T-helper 2 cell treated with Interferon-gamma antibody and Interleukin-4, amounts not matched to agents 5 μg/mL and 100 μg/mL, for 36 hours (primary cell): Measurements from ENCODE around the gene XKR3.
"Not testable (repeated sequence)": the region's sequence is repeated elsewhere in the genome, so short reads cannot be mapped to it uniquely, and the experiment has no call there.

ENCODE experiments used
- DNase-seq: peaks from one replicate; pipeline ENCODE4 v3.0.0; 2021; ENCODE audit warnings: low spot score
- H3K27ac Mint-ChIP-seq: one replicate; pipeline ENCODE4 v1.8.0; 2021; ENCODE audit warnings: mild to moderate bottlenecking, mixed read lengths
- H3K27me3 Mint-ChIP-seq: one replicate; pipeline ENCODE4 v1.8.0; 2021; ENCODE audit warnings: low read depth, mixed read lengths
- H3K36me3 Mint-ChIP-seq: one replicate; pipeline ENCODE4 v1.8.0; 2021; ENCODE audit warnings: low read depth, mixed read lengths
- H3K4me1 Mint-ChIP-seq: one replicate; pipeline ENCODE4 v1.8.0; 2021; ENCODE audit warnings: low read depth, mixed read lengths
- H3K4me3 Mint-ChIP-seq: one replicate; pipeline ENCODE4 v1.8.0; 2022; ENCODE audit warnings: mild to moderate bottlenecking, moderate library complexity, mixed read lengths
- H3K9me3 Mint-ChIP-seq: one replicate; pipeline ENCODE4 v1.8.0; 2021; ENCODE audit warnings: mixed read lengths

The XKR3 gene

GRCh38 chr22:16828876-16829275, 3.7 kb upstream of the XKR3 start:
- peaks cover 4% of the 10 kb centered on the region for H3K27me3 Mint-ChIP-seq
- H3K36me3 Mint-ChIP-seq: no peaks in the 10 kb centered on the region
- peaks cover 28% of the 10 kb centered on the region for H3K4me1 Mint-ChIP-seq
- no peak overlapping the region for H3K27ac Mint-ChIP-seq
- no peak for DNase-seq
- H3K4me3 Mint-ChIP-seq: no peak overlapping the region
- H3K9me3 Mint-ChIP-seq: no peaks in the 10 kb centered on the region

DNA sequence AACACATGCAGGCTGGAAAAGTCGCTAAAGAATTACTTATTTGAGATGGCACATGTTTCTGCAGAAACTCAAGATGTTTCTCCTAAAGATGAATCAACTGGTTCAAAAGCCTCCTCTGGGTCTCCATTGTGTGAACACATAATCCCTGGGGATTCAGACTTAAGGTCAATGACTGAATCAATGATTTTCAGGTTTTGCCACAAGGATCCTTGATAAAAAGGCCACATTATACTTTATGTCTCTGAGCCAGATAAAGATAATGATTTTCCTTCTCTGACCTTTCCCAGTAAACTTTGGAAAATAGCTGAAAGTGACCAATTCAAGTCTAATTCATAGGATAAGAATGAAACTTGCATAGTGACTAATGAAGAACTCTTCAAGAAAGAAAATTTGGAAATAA, 2.3 kb upstream of the XKR3 start:
- no peak for DNase-seq
- peaks cover 4% of the 10 kb centered on the region for H3K9me3 Mint-ChIP-seq
- H3K4me1 Mint-ChIP-seq: peaks cover 36% of the 10 kb centered on the region
- no peaks in the 10 kb centered on the region for H3K27me3 Mint-ChIP-seq
- no peak overlapping the region for H3K27ac Mint-ChIP-seq
- no peak overlapping the region for H3K4me3 Mint-ChIP-seq
- peaks cover 4% of the 10 kb centered on the region for H3K36me3 Mint-ChIP-seq

DNA sequence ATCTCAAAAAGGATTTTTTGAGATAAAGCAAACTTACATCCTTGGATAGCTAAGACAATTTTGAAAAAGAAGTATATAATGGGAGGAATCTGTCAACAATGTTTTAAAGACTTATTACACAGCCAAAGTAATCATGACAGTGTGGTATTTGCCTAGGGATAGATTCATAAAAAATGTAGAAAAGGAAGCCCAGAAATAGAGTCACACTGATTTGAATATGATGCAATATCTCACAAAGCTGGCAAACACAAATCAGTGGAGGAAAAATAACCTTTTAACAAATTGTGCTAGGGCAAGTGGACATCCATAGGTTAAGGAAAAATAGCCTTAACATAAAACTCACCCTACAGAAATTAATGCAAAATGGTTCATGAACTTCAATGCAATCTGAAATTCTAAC, 6.0 kb downstream of the XKR3 start:
- peaks cover 8% of the 10 kb centered on the region for H3K27me3 Mint-ChIP-seq
- DNase-seq: no peak
- no peak overlapping the region for H3K4me3 Mint-ChIP-seq
- peaks cover 11% of the 10 kb centered on the region for H3K4me1 Mint-ChIP-seq
- peaks cover 5% of the 10 kb centered on the region for H3K36me3 Mint-ChIP-seq
- peaks cover 9% of the 10 kb centered on the region for H3K9me3 Mint-ChIP-seq
- no peak overlapping the region for H3K27ac Mint-ChIP-seq

GRCh38 chr22:16818538-16818937, 6.7 kb downstream of the XKR3 start:
- peaks cover 5% of the 10 kb centered on the region for H3K36me3 Mint-ChIP-seq
- peaks cover 4% of the 10 kb centered on the region for H3K4me1 Mint-ChIP-seq
- no peak overlapping the region for H3K27ac Mint-ChIP-seq
- no peak overlapping the region for H3K4me3 Mint-ChIP-seq
- peaks cover 9% of the 10 kb centered on the region for H3K9me3 Mint-ChIP-seq
- peaks cover 8% of the 10 kb centered on the region for H3K27me3 Mint-ChIP-seq
- no peak for DNase-seq

- Mint-ChIP-seq H3K27me3 (peaks cover 8% of the 10 kb centered on the region), H3K36me3 (peaks cover 2% of the 10 kb centered on the region), H3K4me3 (no peak overlapping the region), H3K27ac (no peak overlapping the region), H3K4me1 (peaks cover 11% of the 10 kb centered on the region), H3K9me3 (peaks cover 5% of the 10 kb centered on the region)
- no peak for DNase-seq
These were observed 10.1 kb downstream of the XKR3 start for GRCh38 chr22:16815073-16815472.

- Mint-ChIP-seq H3K9me3 (peaks cover 5% of the 10 kb centered on the region), H3K36me3 (peaks cover 2% of the 10 kb centered on the region), H3K27ac (no peak overlapping the region), H3K4me1 (peaks cover 12% of the 10 kb centered on the region), H3K4me3 (no peak overlapping the region), H3K27me3 (peaks cover 3% of the 10 kb centered on the region)
- no peak for DNase-seq
These were observed 14.9 kb downstream of the XKR3 start for GRCh38 chr22:16810188-16810802.

GRCh38 chr22:16808744-16809143, 16.5 kb downstream of the XKR3 start:
- DNase-seq: no peak
- Mint-ChIP-seq H3K27me3 (peaks cover 3% of the 10 kb centered on the region), H3K4me1 (peaks cover 12% of the 10 kb centered on the region), H3K27ac (no peak overlapping the region), H3K9me3 (no peaks in the 10 kb centered on the region), H3K4me3 (no peak overlapping the region), H3K36me3 (no peaks in the 10 kb centered on the region)

- H3K4me3 Mint-ChIP-seq: no peak overlapping the region
- no peak overlapping the region for H3K27ac Mint-ChIP-seq
- no peaks in the 10 kb centered on the region for H3K36me3 Mint-ChIP-seq
- DNase-seq: no peak
- H3K4me1 Mint-ChIP-seq: peaks cover 12% of the 10 kb centered on the region
- no peaks in the 10 kb centered on the region for H3K9me3 Mint-ChIP-seq
- peaks cover 7% of the 10 kb centered on the region for H3K27me3 Mint-ChIP-seq
These were observed 18.1 kb downstream of the XKR3 start for GRCh38 chr22:16807109-16807508.

- H3K4me3 Mint-ChIP-seq: no peak overlapping the region
- no peak overlapping the region for H3K27ac Mint-ChIP-seq
- no peaks in the 10 kb centered on the region for H3K36me3 Mint-ChIP-seq
- H3K9me3 Mint-ChIP-seq: no peaks in the 10 kb centered on the region
- peaks cover 12% of the 10 kb centered on the region for H3K4me1 Mint-ChIP-seq
- no peak for DNase-seq
- peaks cover 10% of the 10 kb centered on the region for H3K27me3 Mint-ChIP-seq
These were observed 18.8 kb downstream of the XKR3 start for GRCh38 chr22:16806401-16806800.

DNA sequence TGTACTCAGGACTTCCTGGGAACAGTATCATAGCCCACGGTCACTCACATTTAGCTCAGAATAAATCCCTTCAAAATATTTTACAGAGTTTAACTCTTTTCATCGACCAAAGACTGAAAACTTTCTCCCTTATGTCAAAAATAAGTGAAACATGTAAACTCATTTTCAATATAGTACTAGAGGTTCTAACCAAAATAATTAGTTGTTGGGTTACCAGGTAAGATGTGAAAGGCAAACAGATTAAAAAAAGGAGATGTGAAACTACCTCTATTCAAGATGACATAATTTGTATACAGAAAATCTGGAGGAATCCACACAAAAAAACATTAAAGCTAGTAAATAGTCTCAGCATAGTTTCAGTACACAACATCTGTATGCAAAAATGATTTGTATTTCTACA, 20.3 kb downstream of the XKR3 start:
- no peak overlapping the region for H3K4me3 Mint-ChIP-seq
- H3K27ac Mint-ChIP-seq: no peak overlapping the region
- H3K4me1 Mint-ChIP-seq: no peaks in the 10 kb centered on the region
- no peaks in the 10 kb centered on the region for H3K36me3 Mint-ChIP-seq
- H3K27me3 Mint-ChIP-seq: peaks cover 10% of the 10 kb centered on the region
- DNase-seq: no peak
- H3K9me3 Mint-ChIP-seq: no peaks in the 10 kb centered on the region

DNA sequence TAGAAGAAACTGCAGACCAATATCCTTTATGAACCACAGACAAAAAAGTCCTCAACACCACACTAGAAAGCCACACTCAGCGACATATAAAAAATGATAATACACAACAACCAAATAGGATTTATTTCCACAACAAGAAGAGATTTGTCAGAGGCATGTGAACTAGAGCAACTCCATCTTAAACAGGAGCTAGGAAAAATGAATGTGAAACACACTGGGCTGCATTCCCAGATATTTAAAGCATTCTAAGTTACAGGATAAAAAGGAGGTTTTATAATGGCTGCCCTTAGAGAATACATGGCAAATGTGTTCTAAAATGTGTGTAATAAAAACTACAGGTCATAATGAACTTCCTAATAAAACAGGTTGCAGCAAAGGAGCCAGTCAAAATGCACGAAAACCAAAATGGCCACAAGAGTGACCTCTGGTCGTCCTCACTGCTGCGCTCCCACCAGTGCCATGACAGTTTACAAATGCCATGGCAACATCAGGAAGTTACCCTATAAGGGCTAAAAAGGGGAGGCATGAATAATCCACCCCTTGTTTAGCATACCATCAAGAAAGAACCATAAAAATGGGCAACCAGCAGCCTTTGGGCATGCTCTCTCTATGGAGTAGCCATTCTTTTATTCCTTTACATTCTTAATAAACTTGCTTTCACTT, 21.8 kb downstream of the XKR3 start:
- Mint-ChIP-seq H3K27me3 (peaks cover 10% of the 10 kb centered on the region), H3K4me1 (peaks cover 3% of the 10 kb centered on the region), H3K27ac (no peak overlapping the region), H3K9me3 (no peaks in the 10 kb centered on the region), H3K4me3 (no peak overlapping the region), H3K36me3 (no peaks in the 10 kb centered on the region)
- DNase-seq: no peak

GRCh38 chr22:16801571-16801970, 23.6 kb downstream of the XKR3 start:
- Mint-ChIP-seq H3K4me1 (peaks cover 14% of the 10 kb centered on the region), H3K4me3 (no peak overlapping the region), H3K9me3 (no peaks in the 10 kb centered on the region), H3K27me3 (peaks cover 10% of the 10 kb centered on the region), H3K36me3 (no peaks in the 10 kb centered on the region), H3K27ac (no peak overlapping the region)
- DNase-seq: no peak

- Mint-ChIP-seq H3K27ac (no peak overlapping the region), H3K4me1 (peaks cover 15% of the 10 kb centered on the region), H3K36me3 (no peaks in the 10 kb centered on the region), H3K4me3 (no peak overlapping the region), H3K9me3 (no peaks in the 10 kb centered on the region), H3K27me3 (peaks cover 10% of the 10 kb centered on the region)
- no peak for DNase-seq
These were observed 24.1 kb downstream of the XKR3 start for GRCh38 chr22:16801088-16801487.

DNA sequence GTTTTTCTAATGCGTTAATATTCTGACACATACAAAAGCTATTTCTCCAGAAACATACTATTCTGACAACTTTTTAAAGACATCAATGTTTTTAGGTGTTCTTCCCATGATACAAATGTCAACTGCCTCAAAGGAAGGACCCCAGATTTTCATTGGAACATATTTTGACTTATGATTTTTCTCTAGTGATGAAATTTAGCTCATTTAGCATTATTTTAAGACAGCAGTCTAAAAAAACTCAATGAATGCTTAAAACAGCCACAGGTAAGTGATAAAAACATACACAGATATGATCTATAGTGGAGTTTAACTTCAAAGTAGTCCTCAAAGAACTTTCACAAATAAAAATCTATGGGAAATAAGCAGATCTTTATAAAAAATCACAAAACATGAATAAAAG, 24.9 kb downstream of the XKR3 start:
- no peak for DNase-seq
- no peak overlapping the region for H3K27ac Mint-ChIP-seq
- H3K4me1 Mint-ChIP-seq: peaks cover 19% of the 10 kb centered on the region
- peaks cover 10% of the 10 kb centered on the region for H3K27me3 Mint-ChIP-seq
- H3K4me3 Mint-ChIP-seq: no peak overlapping the region
- no peaks in the 10 kb centered on the region for H3K9me3 Mint-ChIP-seq
- no peaks in the 10 kb centered on the region for H3K36me3 Mint-ChIP-seq

DNA sequence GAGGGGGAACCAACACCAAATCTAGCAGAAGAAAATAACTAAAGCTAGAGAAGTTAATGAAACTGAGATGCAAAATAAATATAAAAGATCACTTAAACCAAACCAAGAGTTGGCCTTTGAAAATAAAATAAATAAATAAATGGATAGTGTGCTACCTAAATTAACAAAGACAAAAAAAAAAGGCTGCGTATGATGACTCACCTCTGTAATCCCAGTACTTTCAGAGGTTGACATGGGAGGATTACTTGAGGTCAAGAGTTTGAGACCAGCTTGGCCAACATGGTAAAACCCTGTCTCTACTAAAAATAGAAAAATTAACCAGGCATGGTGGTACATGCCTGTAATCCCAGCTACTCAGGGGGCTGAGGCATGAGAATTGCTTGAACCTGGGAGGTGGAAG, 29.7 kb downstream of the XKR3 start:
- not testable (repeated sequence) for H3K9me3 Mint-ChIP-seq, H3K36me3 Mint-ChIP-seq, H3K27ac Mint-ChIP-seq, H3K4me3 Mint-ChIP-seq, DNase-seq, H3K27me3 Mint-ChIP-seq
- H3K4me1 Mint-ChIP-seq: peaks cover 23% of the 10 kb centered on the region
